Activated CD4-positive, alpha-beta T cell treated with anti-CD3 and anti-CD28 coated beads, Interleukin-2, amount 10 ng/mL, durations not matched to agents 24 days and 14 days (primary cell): Measurements from ENCODE around the gene SLC15A2. TPM values are rescaled to one million over a fixed set of nuclear protein-coding genes. Genes with fewer than 3 reads are reported as not detected.
A peak's percentile ranks its signal among the peaks of the same experiment; 100 is the strongest.
"Not testable (repeated sequence)": the region's sequence is repeated elsewhere in the genome, so short reads cannot be mapped to it uniquely, and the experiment has no call there.

ENCODE experiments used
- DNase-seq: peaks from one replicate; pipeline ENCODE4 v3.0.0; 2022
- H3K27ac Mint-ChIP-seq: one replicate; pipeline ENCODE4 v1.8.0; 2022; ENCODE audit warnings: mild to moderate bottlenecking, mixed read lengths
- H3K27me3 Mint-ChIP-seq: one replicate; pipeline ENCODE4 v1.8.0; 2022; ENCODE audit warnings: mixed read lengths
- H3K36me3 Mint-ChIP-seq: one replicate; pipeline ENCODE4 v1.8.0; 2022; ENCODE audit warnings: low read depth, mild to moderate bottlenecking, mixed read lengths
- H3K4me1 Mint-ChIP-seq: one replicate; pipeline ENCODE4 v1.8.0; 2021; ENCODE audit warnings: mixed read lengths
- H3K4me3 Mint-ChIP-seq: one replicate; pipeline ENCODE4 v1.8.0; 2022; ENCODE audit warnings: mild to moderate bottlenecking, moderate library complexity, mixed read lengths
- H3K9me3 Mint-ChIP-seq: one replicate; pipeline ENCODE4 v1.8.0; 2021; ENCODE audit warnings: mixed read lengths
- intact Hi-C: fragments of 100-400 bp; cut with micrococcal nuclease; formaldehyde crosslinking; loops from one replicate; pipeline ENCODE4 v1.15.1; 2023
- total RNA-seq: library from RNA; stranded (reverse); gene quantifications from 2 replicates; pipeline ENCODE4 v1.2.3, GENCODE V29; 2022

SLC15A2 gene
- total RNA-seq, 1 donor from 2014 or later: 2.7 TPM

DNA sequence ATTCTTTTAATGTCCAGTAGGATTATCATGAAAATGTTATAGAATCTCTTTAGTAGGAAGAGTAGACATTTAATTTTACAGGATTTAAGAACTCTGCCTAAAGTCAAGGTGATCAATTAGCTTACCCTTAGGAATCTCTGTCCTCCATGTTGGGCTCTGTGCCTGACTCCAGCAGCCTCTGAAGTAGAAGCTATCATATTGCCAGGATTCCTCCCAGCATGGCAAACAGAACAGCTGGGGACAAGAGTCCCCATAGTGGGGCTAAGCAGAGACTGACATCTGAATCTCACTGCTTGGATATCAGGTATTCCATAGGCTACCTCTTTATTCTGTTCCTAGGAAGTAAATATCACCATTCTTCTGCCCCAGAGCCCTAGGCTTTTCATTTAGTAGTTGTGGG, 1.5 kb downstream of the SLC15A2 start:
- intact Hi-C loops: no loop called here
- no peak overlapping the region for H3K4me3 Mint-ChIP-seq
- no peaks in the 10 kb centered on the region for H3K27me3 Mint-ChIP-seq
- no peaks in the 10 kb centered on the region for H3K9me3 Mint-ChIP-seq
- H3K36me3 Mint-ChIP-seq: peaks cover 9% of the 10 kb centered on the region
- no peaks in the 10 kb centered on the region for H3K4me1 Mint-ChIP-seq
- DNase-seq: no peak
- no peak overlapping the region for H3K27ac Mint-ChIP-seq

DNA sequence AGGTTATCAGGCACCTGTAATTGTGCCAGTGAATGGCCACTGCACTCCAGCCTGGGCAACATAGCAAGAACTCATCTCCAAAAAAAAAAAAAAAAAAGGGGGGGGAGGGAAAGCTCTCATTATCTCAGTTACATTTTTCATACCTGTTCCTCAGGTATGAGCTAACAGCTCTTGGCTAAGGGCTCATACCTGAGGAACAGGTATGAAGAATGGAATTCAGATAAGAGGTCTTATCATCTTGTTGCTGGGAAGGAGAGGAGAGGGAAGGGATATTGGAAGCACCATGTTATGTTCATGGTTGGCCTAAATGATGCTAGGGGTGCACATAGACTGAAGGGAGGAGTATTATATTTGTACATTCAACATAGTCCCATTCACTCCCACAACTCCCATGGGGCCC, 2.6 kb downstream of the SLC15A2 start:
- no peak for DNase-seq
- intact Hi-C loops: no loop called here

DNA sequence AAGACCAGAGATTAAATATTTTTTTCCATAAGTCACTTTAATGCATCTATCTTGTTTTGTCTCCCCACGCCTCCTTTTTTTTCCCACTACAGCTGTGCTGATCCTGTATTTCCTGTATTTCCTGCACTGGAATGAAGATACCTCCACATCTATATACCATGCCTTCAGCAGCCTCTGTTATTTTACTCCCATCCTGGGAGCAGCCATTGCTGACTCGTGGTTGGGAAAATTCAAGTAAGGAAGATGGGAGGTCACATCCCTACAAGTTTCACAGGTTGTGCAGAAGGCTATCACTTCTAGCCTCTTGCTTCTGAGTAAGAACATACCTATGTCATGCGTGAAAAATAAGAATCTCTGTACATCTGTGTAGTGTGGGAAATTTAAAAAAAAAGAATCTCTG, 3.1 kb downstream of the SLC15A2 start:
- Mint-ChIP-seq H3K36me3 (peaks cover 14% of the 10 kb centered on the region), H3K27ac (no peak overlapping the region), H3K4me3 (no peak overlapping the region), H3K9me3 (no peaks in the 10 kb centered on the region), H3K27me3 (no peaks in the 10 kb centered on the region), H3K4me1 (no peaks in the 10 kb centered on the region)
- no peak for DNase-seq
- intact Hi-C loops: no loop called here

More for the DNA sequence above, 2.6 kb downstream of the SLC15A2 start:
- H3K36me3 Mint-ChIP-seq: peaks cover 13% of the 10 kb centered on the region
- no peaks in the 10 kb centered on the region for H3K9me3 Mint-ChIP-seq
- no peak overlapping the region for H3K27ac Mint-ChIP-seq
- H3K4me3 Mint-ChIP-seq: no peak overlapping the region
- H3K27me3 Mint-ChIP-seq: no peaks in the 10 kb centered on the region
- H3K4me1 Mint-ChIP-seq: no peaks in the 10 kb centered on the region

DNA sequence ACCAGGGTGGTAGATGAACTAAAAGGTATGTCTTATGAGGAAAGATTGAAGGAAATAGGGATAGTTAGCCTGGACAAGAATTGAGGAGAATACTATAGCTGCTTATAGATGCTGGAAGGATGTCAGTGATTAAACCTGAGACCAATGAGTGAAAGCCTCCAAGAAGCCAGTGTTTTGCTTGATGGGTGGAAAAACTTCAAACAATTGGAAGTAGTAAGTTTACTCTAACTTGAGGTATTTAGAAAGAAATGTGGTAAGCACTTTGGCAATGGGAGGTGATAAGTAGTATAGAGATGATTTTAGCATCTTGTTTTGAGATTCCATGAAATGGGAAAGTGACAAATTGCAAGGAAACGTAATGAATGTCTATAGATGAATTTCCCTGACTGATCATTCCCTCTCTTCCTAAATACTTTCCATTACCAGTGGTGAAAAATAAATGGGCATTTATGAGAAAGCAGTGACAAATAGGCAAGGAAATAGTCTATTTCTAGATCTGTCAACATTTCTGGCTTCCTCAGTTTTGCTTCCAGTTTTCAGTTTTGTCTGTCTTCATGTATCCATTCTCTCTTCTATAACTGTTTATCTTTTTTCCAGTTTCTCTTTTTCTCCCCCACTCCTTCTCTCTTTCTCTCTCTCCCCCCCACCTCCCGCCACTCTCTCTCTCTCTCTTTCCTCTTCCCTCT, 19.2 kb downstream of the SLC15A2 start:
- intact Hi-C loops: no loop called here
- Mint-ChIP-seq H3K27me3 (no peaks in the 10 kb centered on the region), H3K4me1 (peaks cover 2% of the 10 kb centered on the region), H3K36me3 (peaks cover 18% of the 10 kb centered on the region), H3K9me3 (peaks cover 6% of the 10 kb centered on the region), H3K4me3 (no peak overlapping the region), H3K27ac (peak overlapping the region; percentile 25)
- no peak for DNase-seq

DNA sequence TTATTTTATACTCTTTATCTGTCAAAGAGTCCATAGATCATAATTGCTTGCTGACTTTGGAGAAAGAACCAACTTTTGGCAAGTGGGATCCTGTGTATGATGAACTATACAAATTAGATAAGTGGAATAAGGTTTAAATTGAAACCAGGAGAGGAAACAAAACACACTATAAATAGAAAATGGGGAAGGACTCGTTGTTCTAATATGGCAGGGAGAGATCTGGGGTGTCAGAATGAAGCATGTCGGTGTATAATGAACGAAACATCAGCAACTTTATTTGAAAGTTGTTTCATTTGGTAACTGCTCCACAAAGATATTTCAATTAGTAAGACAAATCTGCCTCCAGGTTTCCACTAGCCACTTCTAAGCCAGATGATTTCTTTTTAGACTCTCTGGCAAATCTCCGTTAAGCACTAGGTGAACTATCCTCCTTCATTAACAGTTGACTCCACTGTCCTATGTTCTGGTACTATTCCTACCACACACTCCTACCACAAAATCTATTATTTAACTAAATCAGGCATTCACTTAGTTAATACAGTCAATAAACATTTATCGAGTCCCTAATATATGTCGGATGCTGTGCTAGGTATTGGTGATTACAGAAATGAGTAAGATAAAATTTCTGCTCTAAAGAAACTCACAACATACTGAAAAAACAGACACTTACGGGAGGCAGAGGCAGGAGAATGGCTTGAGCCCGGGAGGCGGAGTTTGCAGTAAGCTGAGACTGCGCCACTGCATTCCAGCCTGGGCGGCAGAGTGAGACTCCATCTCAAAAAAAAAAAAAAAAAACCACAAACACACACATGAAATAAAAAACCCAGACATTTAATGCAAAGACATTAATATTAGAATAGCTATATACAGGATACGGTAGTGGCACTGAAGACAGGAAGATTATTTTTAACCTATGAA, 20.1 kb downstream of the SLC15A2 start:
- H3K36me3 Mint-ChIP-seq: peaks cover 12% of the 10 kb centered on the region
- DNase-seq: no peak
- intact Hi-C loops: no loop called here
- peaks cover 4% of the 10 kb centered on the region for H3K9me3 Mint-ChIP-seq
- no peak overlapping the region for H3K4me3 Mint-ChIP-seq
- no peak overlapping the region for H3K27ac Mint-ChIP-seq
- H3K4me1 Mint-ChIP-seq: peaks cover 2% of the 10 kb centered on the region
- H3K27me3 Mint-ChIP-seq: no peaks in the 10 kb centered on the region

DNA sequence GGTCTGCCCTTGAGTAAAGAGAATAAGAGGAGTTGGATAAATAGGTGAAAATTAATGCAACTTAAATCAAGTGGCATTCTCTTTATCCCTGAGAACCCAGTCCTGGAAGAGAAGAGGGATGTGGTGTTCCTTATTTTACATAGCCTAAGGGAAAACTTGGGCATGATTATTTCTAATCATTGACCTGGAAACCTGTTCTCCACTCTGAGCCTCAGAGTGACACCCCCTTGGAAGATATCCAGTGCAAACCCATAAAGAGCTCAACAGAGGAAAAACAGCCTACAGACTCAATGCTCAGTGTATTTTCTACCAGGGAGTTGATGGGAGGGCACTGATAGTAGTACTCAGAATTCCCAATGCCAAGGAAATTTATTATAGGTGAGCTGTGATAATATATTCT, 22.0 kb downstream of the SLC15A2 start:
- DNase-seq: no peak
- Mint-ChIP-seq H3K27me3 (no peaks in the 10 kb centered on the region), H3K27ac (no peak overlapping the region), H3K9me3 (no peaks in the 10 kb centered on the region), H3K36me3 (peaks cover 5% of the 10 kb centered on the region), H3K4me1 (peaks cover 2% of the 10 kb centered on the region), H3K4me3 (no peak overlapping the region)
- intact Hi-C loops: no loop called here

DNA sequence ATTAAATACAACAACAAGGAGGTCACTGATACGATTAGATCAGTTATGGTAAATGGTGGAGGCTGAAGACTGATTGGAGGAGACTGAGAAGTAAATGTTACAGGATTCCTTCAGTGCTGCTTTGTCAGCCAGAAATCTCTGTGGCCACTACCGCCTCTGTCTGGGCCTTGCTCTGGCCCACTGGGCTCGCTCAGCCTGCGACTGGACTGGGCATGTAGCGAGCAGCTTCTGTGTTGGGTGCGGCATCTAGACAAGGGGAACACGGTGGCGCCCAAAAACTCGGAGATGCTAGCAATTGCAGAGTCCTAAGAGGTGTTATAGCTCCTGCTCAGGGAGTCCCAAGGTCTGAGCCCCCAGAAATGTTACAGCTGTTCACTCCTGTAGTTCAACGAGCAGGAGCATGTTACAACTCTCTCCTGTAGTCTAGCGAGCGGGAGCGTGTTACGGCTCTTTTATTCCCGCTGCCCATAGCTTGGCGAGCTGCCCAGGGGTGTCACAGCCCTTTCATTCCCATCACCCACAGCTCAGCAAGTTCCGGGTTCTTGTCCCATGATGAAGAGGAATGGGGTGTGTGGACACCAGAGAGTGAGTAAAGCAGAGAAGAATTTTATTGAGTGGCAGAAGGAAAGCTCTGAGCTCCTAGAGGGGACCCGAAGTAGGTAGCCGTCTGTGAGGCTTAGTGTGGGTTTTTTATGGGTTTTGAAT, 24.7 kb downstream of the SLC15A2 start:
- no peak overlapping the region for H3K4me3 Mint-ChIP-seq
- no peak overlapping the region for H3K27ac Mint-ChIP-seq
- DNase-seq: no peak
- no peaks in the 10 kb centered on the region for H3K9me3 Mint-ChIP-seq
- H3K36me3 Mint-ChIP-seq: peaks cover 6% of the 10 kb centered on the region
- intact Hi-C loops: no loop called here
- H3K27me3 Mint-ChIP-seq: no peaks in the 10 kb centered on the region
- H3K4me1 Mint-ChIP-seq: no peaks in the 10 kb centered on the region

DNA sequence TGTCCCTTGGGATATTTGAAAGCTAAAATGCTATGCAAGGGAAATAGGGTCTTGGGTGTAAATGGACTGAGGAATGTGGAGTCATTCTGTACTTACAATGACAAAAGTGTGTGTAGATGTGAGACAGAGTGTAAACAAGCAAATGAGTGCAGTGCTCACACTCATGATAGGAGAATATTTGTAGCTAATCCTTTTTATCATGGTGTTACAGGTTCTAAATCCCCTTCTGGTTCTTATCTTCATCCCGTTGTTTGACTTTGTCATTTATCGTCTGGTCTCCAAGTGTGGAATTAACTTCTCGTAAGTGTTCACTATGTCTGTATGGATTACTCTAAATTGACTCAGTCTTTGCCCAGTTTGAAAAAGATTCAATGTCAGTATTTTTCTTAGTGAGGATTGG, 30.5 kb downstream of the SLC15A2 start:
- Mint-ChIP-seq H3K4me3 (no peak overlapping the region), H3K4me1 (no peaks in the 10 kb centered on the region), H3K27ac (no peak overlapping the region), H3K27me3 (no peaks in the 10 kb centered on the region), H3K36me3 (peaks cover 18% of the 10 kb centered on the region), H3K9me3 (no peaks in the 10 kb centered on the region)
- no peak for DNase-seq
- intact Hi-C loops: no loop called here

DNA sequence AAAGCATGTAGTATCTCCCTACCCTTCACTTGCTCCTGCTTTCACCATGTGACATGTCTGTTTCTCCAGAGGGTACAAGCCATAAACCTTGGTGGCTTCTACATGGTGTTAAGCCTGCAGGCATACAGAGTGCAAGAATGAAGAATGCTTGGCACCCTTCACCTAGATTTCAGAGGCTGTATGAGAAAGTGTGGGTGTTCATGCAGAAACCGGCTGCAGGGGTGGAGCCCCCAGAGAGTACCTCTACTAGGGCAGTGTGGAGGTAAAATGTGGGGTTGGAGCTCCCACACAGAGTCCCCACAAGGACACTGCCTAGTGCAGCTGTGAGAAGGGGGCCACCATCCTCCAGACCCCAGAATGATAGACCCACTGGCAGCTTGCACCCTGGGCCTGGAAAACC, 32.2 kb downstream of the SLC15A2 start:
- Mint-ChIP-seq H3K4me3 (no peak overlapping the region), H3K27ac (no peak overlapping the region), H3K9me3 (no peaks in the 10 kb centered on the region), H3K27me3 (no peaks in the 10 kb centered on the region), H3K4me1 (no peaks in the 10 kb centered on the region), H3K36me3 (peaks cover 20% of the 10 kb centered on the region)
- intact Hi-C loops: no loop called here
- no peak for DNase-seq

DNA sequence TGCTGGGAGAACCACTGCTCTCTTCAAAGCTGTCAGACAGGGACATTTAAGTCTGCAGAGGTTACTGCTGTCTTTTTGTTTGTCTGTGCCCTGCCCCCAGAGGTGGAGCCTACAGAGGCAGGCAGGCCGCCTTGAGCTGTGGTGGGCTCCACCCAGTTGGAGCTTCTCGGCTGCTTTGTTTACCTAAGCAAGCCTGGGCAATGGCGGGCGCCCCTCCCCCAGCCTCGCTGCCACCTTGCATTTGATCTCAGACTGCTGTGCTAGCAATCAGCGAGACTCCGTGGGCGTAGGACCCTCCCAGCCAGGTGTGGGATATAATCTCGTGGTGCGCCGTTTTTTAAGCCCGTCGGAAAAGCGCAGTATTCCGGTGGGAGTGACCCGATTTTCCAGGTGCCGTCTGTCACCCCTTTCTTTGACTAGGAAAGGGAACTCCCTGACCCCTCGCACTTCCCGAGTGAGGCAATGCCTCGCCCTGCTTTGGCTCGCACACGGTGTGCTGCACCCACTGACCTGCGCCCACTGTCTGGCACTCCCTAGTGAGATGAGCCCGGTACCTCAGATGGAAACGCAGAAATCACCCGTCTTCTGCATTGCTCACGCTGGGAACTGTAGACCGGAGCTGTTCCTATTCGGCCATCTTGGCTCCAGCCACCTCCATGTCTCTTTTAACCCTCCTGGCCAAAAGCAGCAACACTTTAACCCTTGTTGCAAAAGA, 44.1 kb downstream of the SLC15A2 start:
- H3K4me3 Mint-ChIP-seq, DNase-seq, H3K9me3 Mint-ChIP-seq, H3K27me3 Mint-ChIP-seq, H3K4me1 Mint-ChIP-seq, H3K27ac Mint-ChIP-seq, intact Hi-C loops: not testable (repeated sequence)
- H3K36me3 Mint-ChIP-seq: peaks cover 11% of the 10 kb centered on the region

DNA sequence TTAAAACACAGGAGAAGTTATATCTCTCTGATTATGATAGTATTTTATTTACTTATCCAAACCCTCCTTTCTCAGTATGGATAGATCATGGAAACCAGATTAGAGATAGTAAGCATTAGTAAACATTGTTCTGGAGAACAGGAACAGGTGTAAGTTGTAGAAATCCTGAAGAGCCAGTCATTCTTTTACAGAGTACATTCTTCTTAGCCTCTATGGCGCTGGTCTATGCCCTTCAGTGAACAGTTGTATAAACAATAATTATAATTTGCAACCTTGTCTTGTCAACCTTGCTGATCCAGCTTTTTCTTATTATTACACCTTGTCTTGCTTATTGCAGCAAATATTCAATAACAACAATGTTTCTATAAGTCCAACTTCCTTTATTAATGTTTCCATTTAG, 47.4 kb downstream of the SLC15A2 start:
- no peak overlapping the region for H3K27ac Mint-ChIP-seq
- no peaks in the 10 kb centered on the region for H3K9me3 Mint-ChIP-seq
- peaks cover 8% of the 10 kb centered on the region for H3K36me3 Mint-ChIP-seq
- intact Hi-C loops: no loop called here
- no peak overlapping the region for H3K4me3 Mint-ChIP-seq
- DNase-seq: no peak
- no peaks in the 10 kb centered on the region for H3K27me3 Mint-ChIP-seq
- H3K4me1 Mint-ChIP-seq: no peaks in the 10 kb centered on the region

DNA sequence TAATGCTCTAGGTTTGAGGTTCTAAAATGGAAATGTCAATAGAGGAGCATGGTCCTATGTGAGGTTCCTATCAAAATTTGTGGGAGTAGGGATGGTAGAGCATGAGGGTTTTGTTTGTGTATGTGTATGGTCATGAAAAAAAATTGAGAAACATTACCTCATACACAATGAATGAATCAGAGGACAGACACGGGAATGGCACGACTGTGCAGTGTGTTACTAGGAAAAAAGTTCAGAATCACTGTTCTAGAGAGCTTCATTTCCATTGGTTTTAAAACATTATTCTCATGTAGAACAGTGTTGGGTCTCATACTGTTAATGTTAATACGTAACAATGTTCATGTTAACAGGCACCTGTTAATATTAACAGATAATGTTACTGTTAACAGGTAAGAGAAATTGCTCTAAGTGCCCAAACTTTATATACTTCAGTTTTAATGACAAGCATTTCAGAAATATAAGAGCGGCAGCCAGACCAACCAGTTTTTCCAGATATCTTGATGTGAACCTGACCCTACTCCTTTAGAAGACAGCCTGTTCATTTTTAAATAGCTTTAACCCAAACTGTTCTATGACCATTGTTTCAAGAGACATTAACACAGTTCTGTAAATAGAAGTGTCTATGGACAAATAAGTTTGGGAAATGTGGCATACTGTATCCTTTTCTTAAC, 48.0 kb downstream of the SLC15A2 start:
- no peak for DNase-seq
- Mint-ChIP-seq H3K4me1 (no peaks in the 10 kb centered on the region), H3K27ac (no peak overlapping the region), H3K4me3 (no peak overlapping the region), H3K36me3 (peaks cover 8% of the 10 kb centered on the region), H3K27me3 (no peaks in the 10 kb centered on the region), H3K9me3 (no peaks in the 10 kb centered on the region)
- intact Hi-C loops: no loop called here

DNA sequence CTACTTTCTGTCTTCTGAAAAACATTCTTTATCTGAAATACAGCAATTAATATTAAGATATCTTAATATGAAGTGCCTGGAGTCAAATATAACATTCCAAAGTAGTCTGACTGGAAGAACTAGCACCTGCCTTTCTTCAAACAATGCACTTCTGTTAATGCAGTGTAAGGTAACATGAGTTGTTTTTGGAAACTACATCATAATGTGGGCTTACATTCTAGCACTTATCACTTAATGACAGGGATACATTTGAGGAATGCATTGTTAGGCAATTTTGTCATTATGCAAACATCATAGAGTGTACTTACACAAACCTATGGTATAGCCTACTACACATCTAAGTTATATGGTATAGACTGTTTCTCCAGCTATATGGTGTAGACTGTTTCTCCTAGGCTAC, 49.2 kb downstream of the SLC15A2 start:
- intact Hi-C loops: no loop called here
- Mint-ChIP-seq H3K27me3 (no peaks in the 10 kb centered on the region), H3K9me3 (no peaks in the 10 kb centered on the region), H3K36me3 (peaks cover 8% of the 10 kb centered on the region), H3K27ac (no peak overlapping the region), H3K4me3 (no peak overlapping the region), H3K4me1 (no peaks in the 10 kb centered on the region)
- no peak for DNase-seq
